SU-DHL-6 (cell line): ENCODE data around the gene RPS6KA5.
"Not testable (repeated sequence)": the region's sequence is repeated elsewhere in the genome, so short reads cannot be mapped to it uniquely, and the experiment has no call there.

Source experiments
- H2AFZ ChIP-seq: fragments of 200-600 bp; sonication (generic); 2 replicates; pipeline ENCODE4 v1.6.1; 2014; ENCODE audit warnings: low read depth, mild to moderate bottlenecking, moderate library complexity, mixed read lengths, antibody characterized with exemption, low read length; ENCODE audit not compliant: severe bottlenecking
- H3F3A ChIP-seq: fragments of 200-600 bp; shearing (Covaris generic); 2 replicates; pipeline ENCODE4 v1.6.0; 2016; ENCODE audit warnings: antibody characterized with exemption, mild to moderate bottlenecking; ENCODE audit not compliant: insufficient read depth
- H3K27ac ChIP-seq: fragments of 200-600 bp; sonication (generic); 2 replicates; pipeline ENCODE4 v1.5.1; 2016; ENCODE audit warnings: low read depth, mild to moderate bottlenecking, low read length, moderate library complexity, mixed read lengths
- H3K27me3 ChIP-seq: fragments of 200-600 bp; sonication (generic), shearing (Covaris generic); 2 replicates; pipeline ENCODE4 v1.6.0; 2014; ENCODE audit warnings: mild to moderate bottlenecking, low read length
- H3K36me3 ChIP-seq: fragments of 200-600 bp; sonication (generic); 2 replicates; pipeline ENCODE4 v1.6.1; 2014; ENCODE audit warnings: mild to moderate bottlenecking, low read length, mixed read lengths
- H3K4me2 ChIP-seq: fragments of 300-600, 200-600 bp; shearing (Covaris generic), sonication (generic); 2 replicates; pipeline ENCODE4 v1.6.0; 2014; ENCODE audit warnings: low read length, low read depth, mild to moderate bottlenecking; ENCODE audit not compliant: poor library complexity, severe bottlenecking
- H3K4me3 ChIP-seq: fragments of 200-600 bp; sonication (generic); 2 replicates; pipeline ENCODE4 v1.5.1; 2014; ENCODE audit warnings: antibody characterized with exemption, low read length, mild to moderate bottlenecking, mixed read lengths; ENCODE audit not compliant: insufficient read depth, poor library complexity, severe bottlenecking
- H3K79me2 ChIP-seq: fragments of 200-600 bp; sonication (generic); 2 replicates; pipeline ENCODE4 v1.6.1; 2014; ENCODE audit warnings: mild to moderate bottlenecking, low read length, moderate library complexity; ENCODE audit not compliant: insufficient read depth
- H3K9ac ChIP-seq: fragments of 200-600 bp; sonication (generic); 2 replicates; pipeline ENCODE4 v1.7.0; 2014; ENCODE audit warnings: mild to moderate bottlenecking, low read length
- H3K9me2 ChIP-seq: fragments of 200-600 bp; sonication (generic); replicated peaks from 2 replicates; pipeline ENCODE4 v1.6.1; 2014; ENCODE audit warnings: low read length; ENCODE audit not compliant: insufficient read depth
- H3K9me3 ChIP-seq: fragments of 200-600 bp; sonication (generic); 2 replicates; pipeline ENCODE4 v1.6.1; 2014; ENCODE audit warnings: low read length, mixed read lengths; ENCODE audit not compliant: insufficient read depth
- H4K20me1 ChIP-seq: fragments of 200-600 bp; sonication (generic); 2 replicates; pipeline ENCODE4 v1.6.1; 2014; ENCODE audit warnings: low read depth, mild to moderate bottlenecking, antibody characterized with exemption, low read length, moderate library complexity, mixed read lengths
- EZH2phosphoT487 ChIP-seq: fragments of 200-600 bp; sonication (generic), shearing (Covaris generic); conservative IDR thresholded peaks from 2 replicates; pipeline ENCODE4 v1.6.1; 2018; ENCODE audit warnings: mild to moderate bottlenecking, antibody characterized with exemption, low read length, moderate library complexity, mixed read lengths
- TF ChIP-seq, protein P1 (sequence below): fragments of 200-600 bp; sonication (generic); IDR thresholded peaks from one replicate; pipeline ENCODE4 v1.5.1; 2017; ENCODE audit warnings: antibody characterized with exemption, mild to moderate bottlenecking, low read length, moderate library complexity; ENCODE audit not compliant: insufficient read depth, poor library complexity, severe bottlenecking

RPS6KA5 gene

DNA sequence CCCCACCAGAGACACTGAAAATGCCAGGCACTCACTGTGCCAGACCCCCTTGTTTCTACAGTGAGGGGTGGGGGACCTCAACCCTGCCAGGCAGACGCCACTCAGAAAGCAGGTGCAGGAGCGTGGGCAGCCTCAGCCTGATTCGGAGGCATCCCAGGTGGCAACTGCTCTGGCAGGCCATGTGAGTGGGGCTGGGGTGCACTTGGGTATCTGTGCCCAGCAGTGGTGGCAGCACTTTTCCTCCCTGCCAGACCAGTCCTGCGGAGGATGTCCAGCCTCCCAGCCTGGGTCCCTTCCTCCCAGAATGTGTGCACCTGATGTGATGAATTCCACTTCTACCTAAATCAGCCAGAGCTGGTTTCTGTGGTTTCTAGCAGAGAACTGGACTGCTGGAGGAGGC, 230.8 kb downstream of the RPS6KA5 start:
- H4K20me1 ChIP-seq: no peaks in the 10 kb centered on the region
- H3K27me3 ChIP-seq: no peaks in the 10 kb centered on the region
- no peak overlapping the region for H3K4me3 ChIP-seq
- H3K4me2 ChIP-seq: no peak overlapping the region
- TF ChIP-seq, protein P1, sequence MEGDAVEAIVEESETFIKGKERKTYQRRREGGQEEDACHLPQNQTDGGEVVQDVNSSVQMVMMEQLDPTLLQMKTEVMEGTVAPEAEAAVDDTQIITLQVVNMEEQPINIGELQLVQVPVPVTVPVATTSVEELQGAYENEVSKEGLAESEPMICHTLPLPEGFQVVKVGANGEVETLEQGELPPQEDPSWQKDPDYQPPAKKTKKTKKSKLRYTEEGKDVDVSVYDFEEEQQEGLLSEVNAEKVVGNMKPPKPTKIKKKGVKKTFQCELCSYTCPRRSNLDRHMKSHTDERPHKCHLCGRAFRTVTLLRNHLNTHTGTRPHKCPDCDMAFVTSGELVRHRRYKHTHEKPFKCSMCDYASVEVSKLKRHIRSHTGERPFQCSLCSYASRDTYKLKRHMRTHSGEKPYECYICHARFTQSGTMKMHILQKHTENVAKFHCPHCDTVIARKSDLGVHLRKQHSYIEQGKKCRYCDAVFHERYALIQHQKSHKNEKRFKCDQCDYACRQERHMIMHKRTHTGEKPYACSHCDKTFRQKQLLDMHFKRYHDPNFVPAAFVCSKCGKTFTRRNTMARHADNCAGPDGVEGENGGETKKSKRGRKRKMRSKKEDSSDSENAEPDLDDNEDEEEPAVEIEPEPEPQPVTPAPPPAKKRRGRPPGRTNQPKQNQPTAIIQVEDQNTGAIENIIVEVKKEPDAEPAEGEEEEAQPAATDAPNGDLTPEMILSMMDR: no peak
- no peak for TF ChIP-seq EZH2phosphoT487
- no peaks in the 10 kb centered on the region for H3K9me3 ChIP-seq
- no peaks in the 10 kb centered on the region for H3K9me2 ChIP-seq
- no peak overlapping the region for H2AFZ ChIP-seq
- H3K79me2 ChIP-seq: no peaks in the 10 kb centered on the region
- no peak overlapping the region for H3K27ac ChIP-seq
- no peak overlapping the region for H3K9ac ChIP-seq
- no peaks in the 10 kb centered on the region for H3K36me3 ChIP-seq
- H3F3A ChIP-seq: no peaks in the 10 kb centered on the region

DNA sequence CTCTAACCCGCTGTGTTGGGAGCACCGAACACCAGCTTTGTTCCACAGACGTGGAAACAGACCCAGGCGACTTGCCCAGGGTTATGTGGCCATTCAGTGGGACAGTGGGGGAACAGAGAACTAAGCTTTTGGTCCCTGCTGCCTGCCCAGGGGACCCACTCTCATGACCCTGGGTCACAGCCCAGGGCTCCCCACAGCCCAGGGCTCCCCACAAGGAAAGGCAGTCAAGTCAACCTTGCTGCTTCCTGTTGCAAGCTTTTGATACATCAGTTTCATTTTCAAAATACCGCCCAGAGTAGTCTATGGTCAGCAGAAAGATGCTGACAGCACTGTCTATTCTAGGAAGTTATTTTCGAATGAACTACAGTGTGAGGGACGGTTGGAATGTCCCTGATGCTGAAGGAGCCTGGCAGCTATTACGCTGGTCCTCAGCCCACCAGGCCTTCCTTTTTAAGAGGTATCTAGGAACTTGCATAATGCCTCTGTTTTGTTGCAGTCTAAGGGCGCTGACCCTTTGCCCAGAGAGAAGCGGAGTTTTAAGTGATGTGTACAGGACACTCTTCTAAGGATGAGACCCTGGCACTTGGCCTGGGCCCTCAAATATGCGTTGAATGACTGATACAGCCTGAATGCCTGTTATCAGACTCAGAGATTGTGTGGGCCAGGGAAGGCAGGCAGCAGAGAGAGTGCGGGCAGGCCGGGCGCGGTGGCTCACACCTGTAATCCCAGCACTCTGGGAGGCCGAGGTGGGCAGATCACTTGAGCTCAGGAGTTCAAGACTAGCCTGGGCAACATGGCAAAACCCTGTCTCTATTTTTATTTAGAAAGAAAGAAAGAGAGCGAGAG, 231.6 kb downstream of the RPS6KA5 start:
- Histone ChIP-seq H3K27me3 (no peaks in the 10 kb centered on the region; the same call in 1 of the 2 replicates), H3K4me3 (no peak overlapping the region)

DNA sequence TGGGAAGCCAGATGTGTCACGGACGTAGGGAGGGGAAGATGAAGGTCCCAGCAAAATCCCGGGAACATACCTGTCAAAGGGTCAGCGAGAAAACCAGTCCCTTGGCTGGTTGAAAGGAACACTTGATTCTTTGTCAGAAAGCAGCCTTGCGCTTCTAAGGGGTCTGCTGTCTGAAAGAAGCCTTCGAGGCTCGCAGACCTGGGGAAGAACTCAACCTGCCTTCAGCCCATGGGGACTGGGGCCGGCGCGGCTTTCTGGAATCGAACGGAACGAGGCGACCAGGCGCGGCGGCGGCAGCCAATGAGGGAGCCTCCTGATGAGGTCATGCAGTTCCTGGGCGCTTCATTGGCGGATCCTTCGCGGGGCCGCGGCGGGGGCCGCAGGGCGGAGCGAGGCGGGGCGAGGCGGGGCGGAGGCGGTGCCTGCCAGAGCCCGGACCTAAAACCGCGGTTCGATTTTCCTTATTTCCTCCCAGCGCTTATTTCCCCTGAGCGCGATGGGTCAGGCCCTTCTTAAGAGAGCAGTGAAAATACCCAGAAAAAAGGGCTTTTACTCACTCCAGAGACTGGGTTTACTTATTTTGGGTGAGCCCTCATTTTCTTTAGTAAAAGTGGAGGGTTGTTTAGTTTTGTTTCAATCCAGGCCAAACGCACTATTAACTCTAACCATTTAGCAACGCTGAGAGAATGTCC, 232.4 kb downstream of the RPS6KA5 start:
- Histone ChIP-seq H3K9me2 (no peaks in the 10 kb centered on the region), H3K9ac (no peak overlapping the region), H3K4me2 (no peak overlapping the region), H3K27ac (no peak overlapping the region), H3K4me3 (no peak overlapping the region), H3K9me3 (peaks cover 6% of the 10 kb centered on the region; the same call in 1 of the 2 replicates), H3K79me2 (no peaks in the 10 kb centered on the region), H3K36me3 (no peaks in the 10 kb centered on the region), H2AFZ (no peak overlapping the region), H4K20me1 (no peaks in the 10 kb centered on the region), H3K27me3 (no peaks in the 10 kb centered on the region; the same call in 1 of the 2 replicates), H3F3A (no peaks in the 10 kb centered on the region)
- TF ChIP-seq EZH2phosphoT487: no peak
- TF ChIP-seq, protein P1: no peak

More for the DNA sequence above, 231.6 kb downstream of the RPS6KA5 start:
- Histone ChIP-seq H3K79me2 (no peaks in the 10 kb centered on the region), H3K9me3 (peaks cover 5% of the 10 kb centered on the region; the same call in 1 of the 2 replicates), H4K20me1 (no peaks in the 10 kb centered on the region), H3K36me3 (no peaks in the 10 kb centered on the region), H2AFZ (no peak overlapping the region), H3K4me2 (no peak overlapping the region), H3K27ac (no peak overlapping the region), H3F3A (no peaks in the 10 kb centered on the region), H3K9me2 (no peaks in the 10 kb centered on the region), H3K9ac (no peak overlapping the region)
- TF ChIP-seq EZH2phosphoT487: no peak
- TF ChIP-seq, protein P1: no peak

GRCh38 chr14:90823542-90823941, 236.9 kb downstream of the RPS6KA5 start:
- not testable (repeated sequence) for H4K20me1 ChIP-seq, H3K27me3 ChIP-seq, H3K36me3 ChIP-seq, H3K79me2 ChIP-seq, H3K4me2 ChIP-seq, H3K27ac ChIP-seq, H2AFZ ChIP-seq, H3F3A ChIP-seq, H3K9ac ChIP-seq, H3K9me2 ChIP-seq, H3K4me3 ChIP-seq, H3K9me3 ChIP-seq
